HepG2 (cell line): ENCODE results near the gene NT5C1B. TPM values are rescaled to one million over a fixed set of nuclear protein-coding genes. Genes with fewer than 3 reads are reported as not detected.

Experiments
- AHDC1 ChIP-seq: sonication (generic); formaldehyde crosslinking; IDR thresholded peaks from 2 replicates; pipeline ENCODE4 v1.5.1; 2020; ENCODE audit warnings: mild to moderate bottlenecking, missing genetic modification reagents, borderline replicate concordance
- E2F2 ChIP-seq: sonication (generic); formaldehyde crosslinking; IDR thresholded peaks from 2 replicates; pipeline ENCODE4 v1.4.0; 2020; ENCODE audit warnings: missing genetic modification reagents, borderline replicate concordance
- FOXO4 ChIP-seq: sonication (generic); formaldehyde crosslinking; conservative IDR thresholded peaks from 2 replicates; pipeline ENCODE4 v1.8.1; 2023; ENCODE audit warnings: missing genetic modification reagents
- ISX ChIP-seq: sonication (generic); formaldehyde crosslinking; conservative IDR thresholded peaks from 2 replicates; pipeline ENCODE4 v1.5.0; 2020; ENCODE audit warnings: missing genetic modification reagents
- REPIN1 ChIP-seq: sonication (generic); formaldehyde crosslinking; IDR thresholded peaks from 2 replicates; pipeline ENCODE4 v1.8.0; 2022; ENCODE audit warnings: missing genetic modification reagents, low read depth, mild to moderate bottlenecking, borderline replicate concordance
- TRAFD1 ChIP-seq: sonication (generic); formaldehyde crosslinking; IDR thresholded peaks from 2 replicates; pipeline ENCODE4 v1.5.1; 2020; ENCODE audit warnings: missing genetic modification reagents, mild to moderate bottlenecking, borderline replicate concordance
- U2AF2 ChIP-seq: fragments of 200-400 bp; formaldehyde crosslinking; IDR thresholded peaks from 2 replicates; pipeline ENCODE4 v1.6.1; 2017; ENCODE audit warnings: low read depth, mild to moderate bottlenecking, low read length
- ZNF704 ChIP-seq: sonication (generic); formaldehyde crosslinking; IDR thresholded peaks from 2 replicates; pipeline ENCODE4 v1.8.1; 2023; ENCODE audit warnings: mild to moderate bottlenecking, inconsistent platforms, moderate library complexity, missing genetic modification reagents, borderline replicate concordance
- polyA plus RNA-seq, 8 experiments: library from polyadenylated mRNA; depleted of rRNA in 3 of 8; stranded (reverse) in 7 of 8; unstranded in 1 of 8; fragments of >200 nt; fragmentation: Illumina TruSeq in 4 of 8; extraction: Trizol in 4 of 8; gene quantifications; 2 replicates each; pipeline versions ENCODE4 v1.2.1 to v1.2.3, GENCODE V29; 2011 to 2016; ENCODE audit warnings: low read depth in 4 of 8, missing spikeins in 1 of 8, mixed read lengths in 1 of 8; ENCODE audit not compliant: insufficient read depth in 1 of 8
- total RNA-seq, 5 experiments: library from RNA; depleted of rRNA; stranded (reverse); fragments of >200 nt; fragmentation: Illumina TruSeq; extraction: Trizol; gene quantifications; 2 replicates each; pipeline ENCODE4 v1.2.3, GENCODE V29; 2016; ENCODE audit warnings: low read depth in 1 of 5

The NT5C1B gene
- total and polyA plus RNA-seq, 2 of the 13 experiments (the other 11 are each of a cell fraction or from before 2014, with no cell fraction given): not detected

GRCh38 chr2:18596993-18597392 lies 7.6 kb upstream of the NT5C1B start (continued):
- TF ChIP-seq TRAFD1 (no peak), E2F2 (CRISPR knock-in tag) (no peak), ZNF704 (CRISPR knock-in tag) (no peak), U2AF2 (no peak), ISX (CRISPR knock-in tag) (no peak), REPIN1 (CRISPR knock-in tag) (no peak), AHDC1 (CRISPR knock-in tag) (no peak), FOXO4 (no peak)
